Ishikawa (cell line): ENCODE results near the gene NOSIP.

ENCODE experiments used
- CEBPB ChIP-seq: IDR thresholded peaks from 2 replicates; pipeline ENCODE4 v1.6.1; 2012
- EGR1 ChIP-seq: IDR thresholded peaks from 2 replicates; pipeline ENCODE4 v1.6.1; 2012
- EP300 ChIP-seq: IDR thresholded peaks from 2 replicates; pipeline ENCODE4 v1.6.1; 2012; ENCODE audit warnings: borderline replicate concordance
- FOXM1 ChIP-seq: IDR thresholded peaks from 2 replicates; pipeline ENCODE4 v1.6.1; 2012; ENCODE audit warnings: low read depth, borderline replicate concordance
- MAX ChIP-seq: IDR thresholded peaks from 2 replicates; pipeline ENCODE4 v1.6.1; 2012
- RAD21 ChIP-seq: IDR thresholded peaks from 2 replicates; pipeline ENCODE4 v1.6.1; 2012; ENCODE audit warnings: low read depth
- REST ChIP-seq: IDR thresholded peaks from 2 replicates; pipeline ENCODE4 v1.6.1; 2012; ENCODE audit warnings: low read depth, mild to moderate bottlenecking
- USF1 ChIP-seq: IDR thresholded peaks from 2 replicates; pipeline ENCODE4 v1.6.1; 2012

GRCh38 chr19:49588365-49589122, 8.2 kb upstream of the NOSIP start:
- TF ChIP-seq REST = no peak
- no peak for TF ChIP-seq RAD21
- no peak for TF ChIP-seq FOXM1
- no peak for TF ChIP-seq CEBPB
- no peak for TF ChIP-seq MAX
- TF ChIP-seq EP300 = no peak
- no peak for TF ChIP-seq USF1
- no peak for TF ChIP-seq EGR1
